GM19467 (cell line): ENCODE data around the gene RECQL5.

ENCODE experiments used
- ATAC-seq: cut with Tn5 transposase; IDR thresholded peaks from one replicate; pipeline ENCODE4 v1.9.1; 2021; ENCODE audit warnings: mild to moderate bottlenecking, moderate library complexity; ENCODE audit not compliant: unreplicated experiment

The RECQL5 gene

DNA sequence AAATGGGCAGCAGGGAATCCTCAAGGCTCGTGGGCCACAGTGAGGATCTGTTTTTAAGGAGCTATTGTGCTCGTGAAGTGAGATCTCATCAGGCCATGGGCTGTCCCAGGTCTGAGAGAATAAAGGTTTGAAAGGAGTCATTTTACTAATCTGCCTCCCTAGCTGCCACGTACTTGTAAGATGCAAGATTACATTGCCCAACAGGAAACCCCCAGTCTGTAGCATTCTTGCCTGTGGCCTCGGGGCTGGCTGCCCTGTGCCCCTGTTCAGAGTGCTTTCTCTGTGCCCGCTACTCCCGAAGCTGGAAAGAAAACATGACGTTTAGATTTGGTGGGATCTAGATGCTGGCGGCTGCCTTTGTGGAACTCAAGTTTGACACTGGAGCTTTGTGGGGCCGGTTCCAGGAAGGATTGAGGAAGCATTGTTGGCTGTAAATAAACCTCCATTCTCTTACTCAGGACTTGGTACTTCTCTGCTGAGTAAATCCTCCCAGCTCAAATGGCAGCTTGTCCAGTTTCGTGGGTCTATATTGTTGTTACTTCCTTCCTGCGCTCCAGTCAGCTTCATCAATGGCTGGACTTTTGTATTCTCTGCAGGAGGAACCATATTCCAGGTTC, 21.4 kb upstream of the RECQL5 start:
- no peak for ATAC-seq

DNA sequence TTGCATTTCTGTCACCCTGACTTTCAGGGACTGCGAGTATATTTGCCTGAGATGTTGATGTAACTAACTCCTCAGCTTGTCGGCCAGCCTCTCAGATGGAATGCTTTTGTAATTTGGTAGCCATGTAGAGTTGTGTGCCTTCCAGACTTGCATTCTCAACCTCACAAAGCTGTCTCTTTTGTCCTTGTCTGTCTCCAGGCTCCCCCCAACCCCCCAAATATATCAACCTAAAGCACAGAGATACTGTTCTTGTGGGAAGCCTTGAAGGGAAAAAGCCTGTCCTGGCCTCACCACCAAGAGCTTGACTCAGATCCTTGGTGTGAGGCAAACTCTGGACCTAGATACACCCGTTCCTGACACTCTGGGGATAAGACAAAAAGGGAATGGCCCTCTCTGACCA, 18.5 kb upstream of the RECQL5 start:
- ATAC-seq, result no peak

DNA sequence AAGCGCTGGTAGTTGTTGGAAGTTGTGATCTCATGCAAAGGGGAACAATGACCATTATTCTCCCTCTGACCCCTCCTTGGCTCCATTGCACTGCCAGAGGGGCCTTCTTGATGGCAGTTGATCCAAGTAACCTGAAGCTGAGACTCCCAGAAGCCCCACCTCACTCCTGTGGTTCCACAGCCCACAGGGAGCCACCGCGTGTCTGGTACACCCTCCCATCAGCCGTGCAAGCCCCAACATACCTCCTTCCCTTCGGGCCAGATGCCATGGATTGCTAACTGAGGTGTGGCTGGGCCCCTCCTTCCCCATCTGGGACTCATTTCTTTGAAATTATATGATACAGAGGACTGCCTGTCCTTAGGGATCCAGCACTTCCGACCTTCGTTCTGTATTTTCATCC, 18.0 kb upstream of the RECQL5 start:
- ATAC-seq, result no peak

DNA sequence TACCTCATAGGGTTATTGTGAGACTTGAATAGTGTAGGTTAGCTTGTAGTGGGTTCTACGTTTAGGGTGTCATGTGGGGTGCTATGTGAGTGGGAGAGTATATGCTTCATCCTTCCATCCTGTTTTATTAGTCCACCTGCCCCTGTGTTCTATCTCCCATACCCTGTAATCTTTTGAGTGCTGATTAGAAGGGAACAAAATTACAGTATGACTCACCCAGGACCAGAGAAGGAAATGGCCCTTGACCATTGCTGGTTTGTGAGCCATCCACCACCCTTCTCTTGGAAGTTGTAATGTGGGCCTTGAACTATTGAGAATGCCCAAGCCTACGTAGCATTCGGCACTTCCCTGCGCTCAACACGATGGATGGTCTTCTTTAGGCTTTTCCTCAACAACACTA, 17.3 kb upstream of the RECQL5 start:
- no peak for ATAC-seq

DNA sequence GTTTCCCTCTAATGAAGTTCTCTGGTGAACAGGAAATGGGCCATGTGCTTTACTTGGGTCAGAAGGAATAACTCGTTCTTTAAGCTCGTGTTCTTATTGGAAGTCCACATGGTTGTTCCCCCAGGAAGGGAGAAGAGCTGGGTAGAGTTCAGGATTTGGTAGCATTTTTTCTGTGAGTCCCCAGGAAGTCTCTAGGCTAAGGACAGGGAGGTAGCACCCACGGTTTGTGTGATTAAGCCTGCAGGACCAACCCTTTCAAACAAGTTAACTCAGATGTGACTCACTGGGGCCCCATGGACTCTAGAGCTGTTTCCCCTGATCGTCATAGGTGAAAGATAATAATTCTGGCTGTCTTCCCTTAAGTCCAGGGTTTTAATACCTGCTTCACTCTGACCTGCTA, 16.6 kb upstream of the RECQL5 start:
- no peak for ATAC-seq

DNA sequence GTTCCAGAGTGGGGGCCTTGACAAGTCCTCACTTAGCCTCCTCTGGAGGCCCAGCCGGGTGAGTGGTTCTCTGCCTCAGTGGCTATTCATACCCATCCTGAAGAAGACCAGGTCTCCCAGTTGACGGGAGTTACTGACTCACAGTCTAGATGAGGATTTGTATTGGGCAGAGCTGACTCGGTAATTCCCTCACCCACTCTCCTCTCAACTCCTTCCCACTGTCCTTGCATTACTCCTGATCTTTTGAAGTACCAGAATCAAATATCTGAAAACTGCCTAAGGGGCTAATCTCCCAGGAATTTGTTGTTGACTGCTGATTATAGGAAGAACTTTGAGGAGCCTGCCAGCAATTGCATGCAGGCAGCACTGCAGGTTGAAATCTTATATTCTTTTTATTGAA, 14.3 kb upstream of the RECQL5 start:
- ATAC-seq, result no peak

DNA sequence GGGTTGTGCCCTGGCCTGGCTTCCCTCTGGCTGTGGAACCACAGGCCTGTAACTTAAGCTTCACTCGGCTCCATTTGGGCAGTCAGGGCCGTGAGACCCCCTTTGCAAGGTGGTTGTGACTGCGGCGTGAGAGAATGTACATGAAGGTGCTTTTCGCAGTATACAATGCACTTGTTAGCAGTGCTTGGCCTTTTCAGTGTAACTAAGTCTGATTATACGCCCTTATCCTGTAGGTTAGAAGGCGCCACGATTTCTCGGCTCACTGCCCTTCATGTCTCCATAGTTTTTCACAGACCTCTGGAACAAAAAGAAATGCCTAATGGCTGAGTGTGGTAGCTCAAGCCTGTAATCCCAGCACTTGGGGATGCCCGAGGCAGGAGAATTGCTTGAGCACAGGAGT, 13.5 kb upstream of the RECQL5 start:
- no peak for ATAC-seq

DNA sequence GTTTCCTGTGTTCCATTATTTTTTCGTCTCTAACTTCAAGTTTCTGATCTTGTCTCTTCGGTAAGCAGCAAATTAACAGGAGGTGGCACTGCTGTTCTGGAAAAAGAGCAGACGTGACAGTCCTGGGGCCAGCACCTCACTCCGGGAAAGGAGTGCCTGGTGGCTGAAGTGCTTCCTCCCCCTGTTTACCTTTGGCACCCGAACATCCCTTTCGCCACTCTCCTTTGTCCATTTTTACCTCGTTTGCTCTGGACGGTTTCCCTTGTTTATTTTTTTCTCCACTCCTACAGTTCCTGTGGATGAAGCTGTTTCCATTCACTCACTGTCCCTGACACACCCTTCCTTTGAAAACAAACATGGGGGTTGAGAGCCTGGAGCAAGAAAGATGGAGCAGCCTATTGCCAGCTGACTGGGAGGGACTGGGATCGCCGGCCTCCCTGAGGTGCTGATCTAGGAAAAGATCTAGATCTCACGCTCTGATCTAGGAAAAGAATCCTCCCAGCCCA, 12.8 kb upstream of the RECQL5 start:
- ATAC-seq, result no peak

DNA sequence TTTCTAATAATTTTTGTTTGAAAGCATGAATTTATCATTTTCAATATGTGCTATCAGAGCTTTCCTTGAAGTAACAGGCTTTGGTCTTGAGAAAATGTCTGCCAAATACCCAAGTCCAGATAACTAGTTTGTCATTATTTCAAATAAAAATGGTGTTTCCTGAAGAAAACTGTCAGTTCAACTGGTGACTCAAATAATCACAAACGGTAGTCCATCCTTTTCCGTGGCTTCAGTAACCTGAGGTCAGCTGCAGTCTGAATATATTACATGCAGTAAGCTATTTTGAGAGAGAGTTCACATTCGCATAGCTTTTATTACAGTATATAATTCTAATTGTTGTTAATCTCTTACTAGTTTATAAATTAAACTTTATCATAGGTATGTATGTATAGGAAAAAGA, 9.5 kb upstream of the RECQL5 start:
- no peak for ATAC-seq

DNA sequence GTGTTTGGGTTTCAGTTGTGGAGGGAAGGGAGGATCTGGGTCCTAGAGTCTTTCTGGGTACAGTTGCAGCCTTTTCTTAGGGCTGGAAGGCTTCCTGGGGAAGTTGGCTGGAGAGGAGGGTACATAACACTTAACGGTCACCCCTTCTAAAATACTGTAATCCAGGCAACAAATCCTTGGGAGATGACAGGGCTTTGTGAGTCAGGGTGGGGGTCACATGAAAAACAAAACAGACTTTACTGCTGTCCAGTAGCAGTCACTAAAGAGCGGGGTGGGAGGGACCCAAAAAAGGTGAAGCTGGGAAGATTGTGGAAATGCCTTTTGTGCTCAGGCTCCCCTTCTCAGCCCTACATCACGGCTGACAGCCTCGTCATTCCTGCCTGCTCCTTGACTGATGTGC, 6.5 kb upstream of the RECQL5 start:
- ATAC-seq, result no peak

DNA sequence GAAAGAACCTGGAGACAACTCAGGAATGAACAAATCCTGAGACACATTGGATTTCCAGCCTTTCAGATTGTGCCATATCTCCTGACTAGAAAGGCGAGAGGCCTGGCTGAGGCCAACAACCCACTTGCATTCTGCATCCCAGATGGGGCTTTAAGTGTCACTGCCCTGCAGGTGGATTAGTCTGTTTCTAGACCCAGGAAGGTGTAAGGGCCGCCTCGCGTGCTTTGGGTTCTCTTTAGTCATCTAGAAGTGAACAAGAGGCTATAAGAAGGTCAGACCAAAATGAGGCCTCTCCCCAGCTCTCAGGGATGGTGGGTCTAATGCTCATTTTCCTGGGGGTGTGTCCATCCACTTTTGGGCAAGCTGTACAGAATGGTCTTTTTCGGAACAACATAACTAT, 5.1 kb upstream of the RECQL5 start:
- no peak for ATAC-seq

DNA sequence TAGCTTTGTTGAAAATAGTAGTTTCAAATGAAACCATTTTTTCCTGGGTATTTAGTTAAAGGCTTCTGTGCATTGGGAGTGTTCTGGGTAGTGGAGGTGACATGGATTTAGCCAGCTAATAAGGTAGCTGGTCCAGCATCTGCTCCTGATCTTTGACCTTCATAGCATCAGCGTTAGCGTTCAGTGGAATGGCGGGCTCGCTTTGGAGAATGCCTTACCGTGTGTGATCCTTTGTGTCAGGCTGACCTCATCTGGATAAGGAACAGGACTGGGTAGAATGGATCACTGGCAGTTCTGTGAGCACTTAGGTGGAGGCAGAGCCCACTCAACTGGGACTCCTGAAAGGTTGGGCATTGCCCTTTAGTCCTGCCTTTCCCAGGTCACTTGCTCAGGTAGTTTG, 3.9 kb upstream of the RECQL5 start:
- ATAC-seq, result no peak

DNA sequence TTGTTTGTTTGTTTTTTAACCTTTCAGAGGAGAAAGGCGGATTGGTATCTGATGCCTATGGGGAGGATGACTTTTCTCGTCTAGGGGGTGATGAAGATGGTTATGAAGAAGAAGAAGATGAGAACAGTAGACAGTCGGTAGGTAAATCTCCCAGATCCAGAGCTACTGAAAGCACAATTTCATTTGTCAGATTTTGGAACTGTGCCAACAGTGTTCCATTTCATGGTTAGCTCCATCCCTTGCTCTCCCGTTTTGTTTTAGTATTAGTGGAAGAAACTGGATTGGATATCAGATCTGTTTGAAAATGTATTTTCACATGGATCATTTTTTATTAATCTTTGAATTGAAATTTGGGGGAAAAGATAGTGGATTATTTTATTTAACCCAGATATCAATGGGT, 1.5 kb upstream of the RECQL5 start:
- no peak for ATAC-seq

DNA sequence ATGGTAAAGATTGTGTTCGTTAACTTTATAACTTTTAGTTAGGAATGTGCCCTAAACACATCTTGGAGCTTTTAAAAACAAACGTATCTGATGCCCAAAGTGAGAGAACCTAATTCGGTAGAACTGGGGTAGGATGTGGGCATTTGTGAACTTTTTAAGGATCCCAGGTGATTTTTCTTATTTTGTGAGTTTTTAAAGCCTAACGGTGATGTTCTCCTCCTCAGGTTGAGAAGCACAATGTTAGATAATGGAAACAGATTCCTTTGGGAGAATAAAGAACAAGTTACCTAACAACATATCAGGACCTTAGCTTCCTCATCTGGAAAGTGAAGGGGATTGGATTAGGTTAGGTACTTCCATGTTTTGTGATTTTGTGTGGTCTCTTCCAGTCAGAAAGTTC, 871 bp upstream of the RECQL5 start:
- ATAC-seq, result no peak

DNA sequence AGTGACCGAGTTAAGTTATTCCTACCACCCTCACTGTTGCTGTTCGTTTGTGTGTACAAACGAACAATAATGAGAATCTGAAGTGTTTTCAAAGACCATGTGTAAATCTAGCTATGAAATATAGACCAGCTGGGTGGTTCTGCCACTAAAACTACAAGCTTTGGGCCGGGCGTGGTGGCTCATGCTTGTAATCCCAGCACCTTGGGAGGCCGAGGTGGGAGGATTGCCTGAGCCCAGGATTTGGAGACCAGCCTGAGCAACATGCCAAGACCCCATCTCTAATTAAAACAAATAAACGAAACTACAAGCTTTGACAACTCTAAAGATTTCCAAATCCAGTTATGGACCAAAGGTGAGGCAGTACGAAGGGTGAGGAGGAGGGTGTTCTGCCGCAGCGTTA, 973 bp downstream of the RECQL5 start:
- ATAC-seq, result no peak

DNA sequence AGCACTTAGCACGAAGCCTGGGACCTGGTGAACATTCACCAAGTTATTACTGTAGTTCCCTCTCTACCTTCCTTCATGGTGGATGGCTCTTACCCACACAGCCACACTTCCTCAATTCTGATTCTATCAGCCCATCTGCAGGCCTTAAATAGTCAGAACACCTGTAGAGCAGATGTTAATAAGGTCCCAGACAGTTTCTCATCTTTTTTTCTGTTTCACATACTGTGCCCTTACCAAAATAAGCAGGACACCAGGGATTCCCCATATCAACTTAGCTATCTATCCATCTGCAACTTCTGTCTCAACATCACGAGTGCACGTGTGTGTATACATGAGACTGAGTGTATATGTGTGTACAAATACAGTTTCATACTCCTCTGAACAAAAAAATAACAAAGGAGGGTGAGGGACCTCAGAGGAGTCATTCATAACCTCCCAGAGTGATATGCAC, 2.8 kb downstream of the RECQL5 start:
- ATAC-seq, result peak; percentile 53

DNA sequence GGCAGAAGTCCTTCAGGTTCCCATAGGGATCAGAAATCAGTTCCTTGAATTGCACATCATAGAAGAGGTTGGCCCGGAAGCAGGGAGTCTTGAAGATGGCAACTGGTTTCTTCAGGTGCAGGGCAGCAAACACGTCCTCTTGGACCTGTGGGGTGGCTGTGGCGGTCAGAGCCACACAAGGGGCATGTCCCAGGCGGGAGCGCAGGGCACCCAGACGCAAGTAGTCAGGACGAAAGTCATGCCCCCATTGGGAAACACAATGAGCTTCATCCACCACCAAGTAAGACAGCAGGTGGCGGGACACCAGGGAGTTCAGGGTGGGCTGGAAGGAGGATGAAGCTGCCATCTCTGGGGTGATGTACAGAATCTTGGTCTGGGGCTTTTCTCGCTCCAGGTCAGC, 4.4 kb downstream of the RECQL5 start:
- ATAC-seq, result no peak

DNA sequence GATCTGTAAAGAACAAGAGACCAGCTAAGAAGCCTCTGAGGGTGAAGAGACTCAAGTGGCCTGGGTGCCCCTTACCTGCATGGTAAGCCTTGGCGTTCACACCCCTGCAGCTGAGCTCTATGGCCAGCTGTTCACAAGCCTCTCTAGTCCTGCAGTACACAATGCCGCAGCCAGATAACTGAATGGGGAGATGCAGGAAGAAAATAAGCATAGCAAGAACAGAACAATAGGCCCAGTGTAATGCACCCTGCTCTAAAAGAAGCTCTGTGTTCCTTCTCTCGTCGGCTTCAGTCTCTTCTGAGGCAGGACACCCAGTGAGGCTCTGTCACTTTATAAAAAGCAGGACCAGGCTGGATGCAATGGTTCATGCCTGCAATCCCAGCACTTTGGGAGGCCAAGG, 5.4 kb downstream of the RECQL5 start:
- no peak for ATAC-seq

DNA sequence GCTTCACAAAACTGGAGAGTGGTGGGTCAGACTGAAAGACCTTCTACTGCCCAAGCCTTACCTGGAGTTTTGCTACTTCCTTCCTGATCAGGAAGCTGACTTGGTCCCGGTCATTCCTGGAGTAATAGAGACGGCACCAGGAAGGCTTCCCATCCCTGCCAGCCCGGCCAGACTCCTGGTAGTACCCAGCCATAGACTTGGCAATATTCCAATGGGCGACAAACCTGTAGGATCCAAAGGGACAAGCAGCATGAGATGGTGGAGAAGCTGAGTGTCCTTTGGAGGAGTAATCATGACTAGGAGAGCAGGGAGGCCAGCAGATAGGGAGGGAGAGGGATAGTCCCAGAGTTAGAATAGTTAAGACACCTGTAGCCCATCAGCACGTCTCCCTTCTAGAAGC, 8.7 kb downstream of the RECQL5 start:
- no peak for ATAC-seq

DNA sequence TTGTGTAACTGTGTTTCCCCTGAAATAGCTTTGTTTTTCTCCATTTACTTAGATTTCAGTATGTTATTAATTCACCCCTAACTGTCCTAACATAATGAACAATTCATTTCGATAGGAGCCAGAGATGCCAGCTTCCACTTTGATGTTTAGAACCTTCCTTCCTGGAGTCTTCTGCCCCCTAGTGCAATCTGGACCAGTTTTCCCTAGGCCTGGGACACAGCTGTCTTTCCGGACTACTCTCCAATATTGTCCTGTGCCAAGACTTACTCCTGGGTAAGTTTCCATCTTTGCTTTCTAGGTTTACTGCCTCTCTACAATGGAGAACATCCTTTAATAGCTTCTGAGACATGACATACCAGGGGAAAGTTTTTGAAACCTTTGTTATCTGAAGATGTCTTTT, 12.8 kb downstream of the RECQL5 start:
- ATAC-seq, result no peak

DNA sequence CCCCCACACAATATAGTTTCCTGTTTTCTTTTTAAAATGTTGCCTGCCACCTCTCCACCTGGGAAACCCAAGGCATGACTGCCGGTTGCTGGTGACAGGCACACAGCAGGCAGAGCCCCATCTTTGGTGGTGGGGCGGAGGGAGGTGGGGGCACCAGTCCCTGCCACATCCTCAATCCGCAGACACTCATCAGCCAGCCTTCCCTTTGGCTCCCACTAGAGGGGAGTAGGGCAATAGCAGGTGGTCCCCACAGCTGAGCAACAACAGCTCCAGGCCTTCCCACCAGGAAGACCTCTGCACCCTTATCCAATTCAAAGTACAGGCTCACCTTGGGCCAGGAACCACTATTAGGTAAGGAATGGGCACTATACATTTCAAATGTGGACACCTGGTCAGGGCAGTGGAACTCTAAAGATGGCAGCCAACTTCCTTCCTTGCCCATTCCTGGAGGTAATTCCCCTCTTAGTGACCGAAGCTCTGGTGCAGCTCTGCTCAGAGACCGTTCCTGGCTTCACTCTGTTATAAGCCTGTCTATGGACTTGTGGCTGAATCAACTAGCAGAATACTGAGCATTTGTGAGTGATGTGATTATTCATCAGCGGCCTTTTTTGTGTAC, 13.9 kb downstream of the RECQL5 start:
- ATAC-seq, result no peak

DNA sequence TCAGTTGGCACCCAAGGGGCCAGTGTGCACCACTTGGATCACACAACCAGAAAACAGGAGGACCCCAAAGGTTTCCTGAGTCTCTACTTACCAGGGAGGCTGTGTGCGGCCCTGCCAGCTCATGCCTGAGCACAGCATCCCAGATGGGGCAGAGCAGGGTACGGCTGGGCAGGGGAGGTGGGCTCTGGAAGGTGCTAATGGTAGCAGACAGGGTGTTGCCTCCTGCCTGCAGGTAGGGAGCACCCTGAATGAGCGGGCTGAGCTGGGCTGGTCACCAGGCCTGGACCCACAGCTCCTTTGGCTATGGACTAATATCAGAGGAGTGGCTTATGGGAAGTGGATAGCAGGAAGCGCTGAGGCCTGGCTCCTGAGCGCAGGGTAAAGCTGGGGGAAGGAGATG, 14.6 kb downstream of the RECQL5 start:
- ATAC-seq, result no peak

DNA sequence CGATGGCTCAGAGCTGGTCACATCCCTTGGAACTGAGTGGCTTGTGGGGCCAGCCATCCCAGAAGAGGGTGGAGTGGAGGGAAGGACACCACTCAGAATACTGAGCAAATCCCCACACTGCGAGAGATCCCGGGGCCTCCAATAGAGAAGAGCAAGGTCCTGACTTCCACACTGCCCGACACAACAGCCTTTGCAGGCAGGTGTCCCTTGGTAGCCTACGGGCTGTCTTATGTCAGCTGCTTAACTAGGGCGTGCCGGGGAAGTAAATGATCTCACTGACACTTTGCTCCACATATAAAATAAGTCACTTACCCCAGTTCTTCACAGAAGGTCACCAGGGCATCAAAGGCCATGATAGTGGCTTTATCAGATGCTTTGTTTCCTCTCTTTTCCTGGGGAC, 16.1 kb downstream of the RECQL5 start:
- no peak for ATAC-seq
